PC-3 (cell line): ENCODE results near the gene OR1I1. TPM values are rescaled to one million over a fixed set of nuclear protein-coding genes. Genes with fewer than 3 reads are reported as not detected.
"Not testable (repeated sequence)": the region's sequence is repeated elsewhere in the genome, so short reads cannot be mapped to it uniquely, and the experiment has no call there.

Experiments
- ATAC-seq: fragments of 200-7000 bp; cut with Tn5 transposase; 2 replicates; pipeline ENCODE4 v1.9.1; 2020; ENCODE audit warnings: mild to moderate bottlenecking, moderate library complexity
- BruUV-seq: library from RNA; stranded (reverse); fragments of 400-500 nt; replicated peaks from 2 replicates; lab custom pipeline; 2021; lab: Mats Ljungman, UMichigan
- CTCF ChIA-PET: fragments of 300-600 bp; sonication (Branson Sonifier 250); formaldehyde crosslinking; loops from one replicate; lab custom pipeline; 2022; ENCODE audit warnings: antibody characterized with exemption; lab: Charles Lee
- POLR2A ChIA-PET: fragments of 300-600 bp; sonication (Branson Sonifier 250); formaldehyde crosslinking; loops from one replicate; lab custom pipeline; 2022; ENCODE audit warnings: antibody characterized with exemption; ENCODE audit not compliant: unreplicated experiment; lab: Charles Lee
- DNase-seq: peaks from one replicate; pipeline ENCODE4 v3.0.0-alpha.2; 2015
- H2AFZ ChIP-seq: fragments of 300-600 bp; sonication (generic); 2 replicates; pipeline ENCODE4 v1.6.0; 2016; ENCODE audit warnings: antibody characterized with exemption, low read length
- H3F3A ChIP-seq: fragments of 300-600 bp; sonication (generic); one replicate; pipeline ENCODE4 v1.6.0; 2017; ENCODE audit warnings: antibody characterized with exemption, low read length, control low read depth, mild to moderate bottlenecking; ENCODE audit not compliant: unreplicated experiment
- H3K27ac ChIP-seq: fragments of 300-600 bp; sonication (generic); 2 replicates; pipeline ENCODE4 v1.5.1; 2016; ENCODE audit warnings: mild to moderate bottlenecking, low read length
- H3K27me3 ChIP-seq: fragments of 300-600 bp; sonication (generic); 2 replicates; pipeline ENCODE4 v1.6.1; 2016; ENCODE audit warnings: low read length, mixed read lengths
- H3K36me3 ChIP-seq: fragments of 300-600 bp; sonication (generic); 2 replicates; pipeline ENCODE4 v1.6.1; 2016; ENCODE audit warnings: low read depth, mixed run types, low read length, mixed read lengths
- H3K4me1 ChIP-seq: fragments of 300-600 bp; sonication (generic); 2 replicates; pipeline ENCODE4 v1.5.1; 2016; ENCODE audit warnings: low read length; ENCODE audit not compliant: insufficient read depth
- H3K4me2 ChIP-seq: fragments of 300-600 bp; sonication (generic); 2 replicates; pipeline ENCODE4 v1.6.0; 2016; ENCODE audit warnings: low read length
- H3K4me3 ChIP-seq: fragments of 300-600 bp; sonication (generic); 2 replicates; pipeline ENCODE4 v1.5.1; 2016; ENCODE audit warnings: mild to moderate bottlenecking, low read length, mixed read lengths
- H3K79me2 ChIP-seq: fragments of 300-600 bp; sonication (generic); 2 replicates; pipeline ENCODE4 v1.6.1; 2017; ENCODE audit warnings: low read length, mixed read lengths
- H3K9ac ChIP-seq: fragments of 300-600 bp; sonication (generic); 2 replicates; pipeline ENCODE4 v1.6.0; 2016; ENCODE audit warnings: mild to moderate bottlenecking, low read length
- H3K9me2 ChIP-seq: fragments of 300-600 bp; sonication (generic); replicated peaks from 2 replicates; pipeline ENCODE4 v1.6.1; 2016; ENCODE audit warnings: mixed run types, low read length, mixed read lengths
- H3K9me3 ChIP-seq: fragments of 300-600 bp; sonication (generic); 2 replicates; pipeline ENCODE4 v1.6.1; 2016; ENCODE audit warnings: low read length, mixed read lengths
- H4K20me1 ChIP-seq: fragments of 300-600 bp; sonication (generic); 2 replicates; pipeline ENCODE4 v1.6.1; 2016; ENCODE audit warnings: low read length, mixed read lengths
- EZH2 ChIP-seq: fragments of 300-600 bp; sonication (generic); IDR thresholded peaks from one replicate; pipeline ENCODE4 v1.6.1; 2017; ENCODE audit warnings: antibody characterized with exemption, mild to moderate bottlenecking, low read length; ENCODE audit not compliant: unreplicated experiment
- EZH2phosphoT487 ChIP-seq: fragments of 300-600 bp; sonication (generic); IDR thresholded peaks from 2 replicates; pipeline ENCODE4 v1.6.1; 2018; ENCODE audit warnings: mild to moderate bottlenecking, antibody characterized with exemption, low read length, borderline replicate concordance
- intact Hi-C: fragments of 100-400 bp; cut with micrococcal nuclease; formaldehyde crosslinking; loops from 2 replicates; pipeline ENCODE4 v1.9.0; 2023
- total RNA-seq: library from RNA; depleted of rRNA; stranded (reverse); fragments of >200 nt; gene quantifications from 2 replicates; pipeline ENCODE4 v1.2.3, GENCODE V29; 2014
- TF ChIP-seq, protein P1 (sequence below): fragments of 300-600 bp; sonication (generic); conservative IDR thresholded peaks from 2 replicates; pipeline ENCODE4 v1.5.1; 2017; ENCODE audit warnings: antibody characterized with exemption, low read depth, mild to moderate bottlenecking, low read length

OR1I1 gene
- total RNA-seq, 1 experiment from 2014 or later = not detected

DNA sequence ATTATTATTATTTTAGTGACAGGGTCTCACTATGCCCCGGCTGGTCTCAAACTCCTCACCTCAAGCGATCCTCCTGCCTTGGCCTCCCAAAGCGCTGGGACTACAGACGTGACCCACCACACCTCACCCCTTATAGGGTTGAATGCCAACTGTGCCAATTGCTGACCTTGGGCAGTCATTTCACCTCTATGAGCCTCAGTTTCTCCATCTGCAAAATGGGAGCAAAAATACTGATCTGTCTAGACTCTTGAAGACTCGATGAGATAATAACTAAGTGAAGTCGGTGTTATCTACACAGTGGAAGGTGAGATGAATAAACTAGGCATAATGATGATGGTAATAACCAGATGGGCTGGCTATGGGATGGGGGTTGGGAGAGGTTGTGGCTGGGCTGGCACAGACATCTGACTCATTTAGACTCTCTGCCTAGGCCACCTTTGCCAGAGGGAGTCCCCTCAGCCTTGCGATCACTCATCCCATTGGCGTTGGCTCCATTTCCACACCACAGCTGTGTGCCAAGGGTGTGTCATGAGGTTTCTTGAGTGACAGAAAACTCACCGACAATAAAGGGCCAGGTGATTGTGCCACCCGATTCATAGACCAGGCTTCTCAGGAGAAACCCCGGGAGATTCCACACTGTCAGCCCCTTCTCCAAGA lies 33.0 kb upstream of the OR1I1 start, which contains the start of gene CASP14:
TSS of gene CASP14 (plus strand) at position 596 of the 657 bp plus-strand sequence. CDS start 2,772 bp downstream, outside the sequence.
- Histone ChIP-seq H3F3A (no peaks in the 10 kb centered on the region), H3K4me2 (peak within 1 kb of the TSS; percentile 40), H3K4me1 (peaks cover 19% of the 10 kb centered on the region), H3K4me3 (peak within 1 kb of the TSS; percentile 16; the same call in 1 of the 2 replicates), H3K36me3 (no peaks in the 10 kb centered on the region), H3K9ac (no peak within 1 kb of the TSS), H3K79me2 (no peaks in the 10 kb centered on the region), H3K27ac (no peak within 1 kb of the TSS), H2AFZ (peak within 1 kb of the TSS; percentile 63; the same call in 1 of the 2 replicates), H3K9me3 (no peaks in the 10 kb centered on the region), H3K27me3 (no peaks in the 10 kb centered on the region), H3K9me2 (no peaks in the 10 kb centered on the region), H4K20me1 (no peaks in the 10 kb centered on the region)
- ATAC-seq (peak; percentile 53; the same call in 1 of the 2 replicates), DNase-seq (peak; percentile 80)
- BruUV-seq = no TSS peak
- intact Hi-C loops = no loop called here
- TF ChIP-seq, protein P1, sequence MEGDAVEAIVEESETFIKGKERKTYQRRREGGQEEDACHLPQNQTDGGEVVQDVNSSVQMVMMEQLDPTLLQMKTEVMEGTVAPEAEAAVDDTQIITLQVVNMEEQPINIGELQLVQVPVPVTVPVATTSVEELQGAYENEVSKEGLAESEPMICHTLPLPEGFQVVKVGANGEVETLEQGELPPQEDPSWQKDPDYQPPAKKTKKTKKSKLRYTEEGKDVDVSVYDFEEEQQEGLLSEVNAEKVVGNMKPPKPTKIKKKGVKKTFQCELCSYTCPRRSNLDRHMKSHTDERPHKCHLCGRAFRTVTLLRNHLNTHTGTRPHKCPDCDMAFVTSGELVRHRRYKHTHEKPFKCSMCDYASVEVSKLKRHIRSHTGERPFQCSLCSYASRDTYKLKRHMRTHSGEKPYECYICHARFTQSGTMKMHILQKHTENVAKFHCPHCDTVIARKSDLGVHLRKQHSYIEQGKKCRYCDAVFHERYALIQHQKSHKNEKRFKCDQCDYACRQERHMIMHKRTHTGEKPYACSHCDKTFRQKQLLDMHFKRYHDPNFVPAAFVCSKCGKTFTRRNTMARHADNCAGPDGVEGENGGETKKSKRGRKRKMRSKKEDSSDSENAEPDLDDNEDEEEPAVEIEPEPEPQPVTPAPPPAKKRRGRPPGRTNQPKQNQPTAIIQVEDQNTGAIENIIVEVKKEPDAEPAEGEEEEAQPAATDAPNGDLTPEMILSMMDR = no peak
- TF ChIP-seq EZH2 (no peak), EZH2phosphoT487 (no peak)
- CTCF ChIA-PET = no interaction called here
- POLR2A ChIA-PET = interaction anchor here (0.6 kb wide), 1 partner anchor 795 kb away, joined by 7 read pairs; no protein-coding TSS in a partner anchor

DNA sequence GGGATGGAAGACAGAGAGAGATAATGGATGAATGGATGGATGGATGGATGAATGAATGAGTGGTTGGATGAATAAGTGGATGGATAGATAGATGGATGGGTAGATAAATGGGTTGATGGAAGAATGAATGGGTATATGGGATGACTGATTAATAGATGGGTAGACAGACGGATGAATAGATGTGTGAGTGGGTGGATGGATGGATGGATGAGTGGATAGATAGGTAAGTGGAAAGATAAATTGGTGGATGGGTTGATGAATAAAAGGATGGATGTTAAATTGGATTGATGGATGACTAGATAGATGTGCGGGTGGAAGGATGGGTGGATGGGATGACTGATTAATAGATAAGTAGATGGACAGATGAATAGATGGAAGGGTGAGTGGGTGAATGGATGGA lies 31.4 kb upstream of the OR1I1 start:
- no TSS peak for BruUV-seq
- no peak overlapping the region for H3K4me2 ChIP-seq
- DNase-seq (no peak), ATAC-seq (no peak)
- intact Hi-C loops = no loop called here
- ChIA-PET CTCF (no interaction called here), POLR2A (no interaction called here)
- no peaks in the 10 kb centered on the region for H3K27me3 ChIP-seq
- H3F3A ChIP-seq = no peaks in the 10 kb centered on the region
- H3K4me3 ChIP-seq = no peak overlapping the region
- H3K4me1 ChIP-seq = peaks cover 19% of the 10 kb centered on the region
- TF ChIP-seq, protein P1 = no peak
- TF ChIP-seq EZH2 (no peak), EZH2phosphoT487 (no peak)
- H2AFZ ChIP-seq = no peak overlapping the region
- no peak overlapping the region for H3K27ac ChIP-seq
- H4K20me1 ChIP-seq = no peaks in the 10 kb centered on the region
- no peaks in the 10 kb centered on the region for H3K9me2 ChIP-seq
- H3K9ac ChIP-seq = no peak overlapping the region
- no peaks in the 10 kb centered on the region for H3K9me3 ChIP-seq
- no peaks in the 10 kb centered on the region for H3K36me3 ChIP-seq
- no peaks in the 10 kb centered on the region for H3K79me2 ChIP-seq

DNA sequence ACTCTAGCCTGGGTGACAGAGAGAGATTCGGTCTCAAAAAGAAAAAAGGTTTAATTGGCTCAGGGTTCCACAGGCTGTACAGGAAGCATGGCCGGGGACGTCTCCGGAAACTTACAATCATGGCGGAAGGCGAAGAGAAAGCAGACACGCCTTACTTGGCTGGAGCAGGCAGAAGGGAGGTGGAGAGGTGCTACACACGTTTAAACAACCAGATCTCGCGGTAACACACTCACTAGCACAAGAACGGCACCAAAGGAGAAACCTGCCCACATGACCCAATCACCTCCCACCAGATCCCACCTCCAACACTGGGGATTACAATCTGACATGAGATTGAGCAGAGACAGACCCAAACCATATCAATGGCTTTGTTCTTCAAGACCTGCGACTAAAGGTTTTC lies 20.0 kb upstream of the OR1I1 start:
- Histone ChIP-seq H3K9ac (no peak overlapping the region), H3K9me3 (no peaks in the 10 kb centered on the region), H3K27me3 (no peaks in the 10 kb centered on the region), H2AFZ (no peak overlapping the region), H3F3A (no peaks in the 10 kb centered on the region), H3K9me2 (no peaks in the 10 kb centered on the region), H3K4me2 (no peak overlapping the region), H3K27ac (no peak overlapping the region), H4K20me1 (no peaks in the 10 kb centered on the region), H3K36me3 (no peaks in the 10 kb centered on the region), H3K4me1 (peaks cover 12% of the 10 kb centered on the region), H3K4me3 (no peak overlapping the region), H3K79me2 (no peaks in the 10 kb centered on the region)
- BruUV-seq = no TSS peak
- ATAC-seq (no peak), DNase-seq (no peak)
- intact Hi-C loops = no loop called here
- ChIA-PET POLR2A (no interaction called here), CTCF (no interaction called here)
- TF ChIP-seq EZH2 (no peak), EZH2phosphoT487 (no peak)
- TF ChIP-seq, protein P1 = no peak

DNA sequence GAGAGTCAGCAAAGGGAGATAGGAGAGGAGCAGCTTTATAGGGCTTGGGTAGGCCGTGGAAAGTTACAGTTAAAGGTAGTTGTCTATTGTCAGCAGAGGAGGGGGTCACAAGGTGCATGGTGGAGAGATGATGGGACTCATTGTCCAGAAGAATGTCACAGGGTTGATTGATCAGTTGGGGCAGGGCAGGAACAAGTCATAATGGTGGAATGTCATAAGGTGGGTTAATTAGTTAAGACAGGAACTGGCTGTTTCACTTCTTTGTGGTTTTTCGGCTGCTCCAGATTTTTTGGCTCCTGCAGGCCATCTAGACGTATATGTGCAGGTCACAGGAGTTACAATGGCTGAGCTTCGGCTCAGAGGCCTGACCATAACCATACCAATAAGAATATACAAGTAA lies 11.6 kb upstream of the OR1I1 start:
- DNase-seq = peak; percentile 64
- H3K4me3 ChIP-seq, CTCF ChIA-PET, H3K9ac ChIP-seq, H3K27me3 ChIP-seq, H2AFZ ChIP-seq, H3K36me3 ChIP-seq, H4K20me1 ChIP-seq, H3K4me2 ChIP-seq, H3F3A ChIP-seq, POLR2A ChIA-PET, ATAC-seq, BruUV-seq, H3K9me2 ChIP-seq, H3K79me2 ChIP-seq, H3K9me3 ChIP-seq: not testable (repeated sequence)
- H3K27ac ChIP-seq = 0 out of 2 replicates have a peak overlapping the region, but pooled peaks have one; percentile 17
- intact Hi-C loops = loop anchor here (10.0 kb wide), 1 partner anchor 196 kb away; no protein-coding TSS in a partner anchor
- peaks cover 49% of the 10 kb centered on the region for H3K4me1 ChIP-seq
